Activated naive CD8-positive, alpha-beta T cell treated with anti-CD3 and anti-CD28 coated beads, Interleukin-2, amount 50 U/mL, for 16 hours (primary cell): ENCODE measurements around the gene BGN.
A peak's percentile ranks its signal among the peaks of the same experiment; 100 is the strongest.

Experiments used
- DNase-seq: peaks from one replicate; pipeline ENCODE4 v3.0.0-alpha.2; 2020; ENCODE audit warnings: low read depth, low spot score

Gene BGN

GRCh38 chrX:153460826-153461225 lies 34.0 kb upstream of the BGN start:
- no peak for DNase-seq

- DNase-seq: no peak
These were observed 32.5 kb upstream of the BGN start for GRCh38 chrX:153462291-153462690.

- no peak for DNase-seq
These were observed 31.7 kb upstream of the BGN start for GRCh38 chrX:153463031-153463430.

GRCh38 chrX:153463556-153463955 lies 31.2 kb upstream of the BGN start:
- DNase-seq: no peak

- DNase-seq: no peak
These were observed 30.7 kb upstream of the BGN start for GRCh38 chrX:153464116-153464515.

- no peak for DNase-seq
These were observed 28.9 kb upstream of the BGN start for GRCh38 chrX:153465691-153466380.

- DNase-seq: no peak
These were observed 26.7 kb upstream of the BGN start for GRCh38 chrX:153468008-153468580.

- DNase-seq: peak; percentile 4
These were observed 24.9 kb upstream of the BGN start for GRCh38 chrX:153469811-153470410.

GRCh38 chrX:153470411-153471363 lies 24.1 kb upstream of the BGN start, which contains the start of gene HAUS7:
HAUS7 (minus strand) TSS chrX:153470576; CDS start chrX:153470557, 19 bp downstream.
- DNase-seq: peak; percentile 72

- no peak for DNase-seq
These were observed 23.0 kb upstream of the BGN start for GRCh38 chrX:153471663-153472280.

GRCh38 chrX:153473126-153473525 lies 21.7 kb upstream of the BGN start:
- DNase-seq: no peak

GRCh38 chrX:153474266-153474665 lies 20.5 kb upstream of the BGN start:
- DNase-seq: no peak

GRCh38 chrX:153474718-153475117 lies 20.1 kb upstream of the BGN start:
- no peak for DNase-seq

GRCh38 chrX:153475271-153475670 lies 19.5 kb upstream of the BGN start:
- DNase-seq: no peak

GRCh38 chrX:153475751-153476281 lies 19.0 kb upstream of the BGN start:
- no peak for DNase-seq

GRCh38 chrX:153476666-153477363 lies 18.0 kb upstream of the BGN start:
- DNase-seq: no peak

- no peak for DNase-seq
These were observed 17.4 kb upstream of the BGN start for GRCh38 chrX:153477364-153477857.

- DNase-seq: no peak
These were observed 16.9 kb upstream of the BGN start for GRCh38 chrX:153477901-153478300.

GRCh38 chrX:153478746-153479145 lies 16.0 kb upstream of the BGN start:
- no peak for DNase-seq

- DNase-seq: no peak
These were observed 13.7 kb upstream of the BGN start for GRCh38 chrX:153481043-153481442.
